K562 (cell line): ENCODE results near the gene SRPK2. TPM values are rescaled to one million over a fixed set of nuclear protein-coding genes. Genes with fewer than 3 reads are reported as not detected.

ENCODE experiments used
- ATAC-seq: fragments of 200-7000 bp; cut with Tn5 transposase; 3 replicates; pipeline ENCODE4 v1.9.1; 2020; ENCODE audit warnings: moderate library complexity
- BruUV-seq: library from RNA; stranded (reverse); fragments of 400-500 nt; replicated peaks from 2 replicates; lab custom pipeline; 2021; lab: Mats Ljungman, UMichigan
- CTCF ChIA-PET: fragments of 300-600 bp; formaldehyde crosslinking; extraction: SDS; loops from one replicate; lab custom pipeline; 2021; ENCODE audit warnings: low intra/inter-chr PET ratio; lab: Yijun Ruan, JAX
- POLR2A ChIA-PET: fragments of 300-600, 350-650 bp; sonication (Branson Sonifier 250); formaldehyde crosslinking; extraction: SDS; loops from one replicate; lab custom pipeline; 2021; ENCODE audit warnings: antibody characterized with exemption, inconsistent platforms; lab: Yijun Ruan, JAX
- DNase-seq, 4 experiments: peaks; one replicate each; pipeline versions ENCODE4 v3.0.0 to v3.0.0-alpha.2; 2011 to 2018; ENCODE audit warnings: low spot score in 3 of 4, mixed read lengths in 3 of 4; ENCODE audit errors: extremely low read depth in 1 of 4
- FAIRE-seq: peaks from 2 replicates; lab custom pipeline; 2011; peaks lifted over from hg19 to GRCh38; lab: Jason Lieb, UNC
- H2AFZ ChIP-seq: 2 replicates; pipeline ENCODE4 v1.6.0; 2011; ENCODE audit warnings: low read depth, low read length, control low read depth, inconsistent platforms
- H3K27ac ChIP-seq: fragments of 200-600 bp; 3 replicates; pipeline ENCODE4 v1.8.0; 2011; ENCODE audit warnings: low read depth, mild to moderate bottlenecking, control low read depth, inconsistent platforms, low read length, moderate library complexity, mixed read lengths; ENCODE audit errors: extremely low read depth
- H3K27me3 ChIP-seq, 2 experiments: fragments of 300-600 bp in 1 of 2; 2 replicates in 1 of 2; 3 replicates in 1 of 2; pipeline versions ENCODE4 v1.6.0 to v1.8.0; 2011; ENCODE audit warnings: inconsistent platforms in 2 of 2, low read length in 2 of 2, mild to moderate bottlenecking in 1 of 2, mixed read lengths in 1 of 2, moderate library complexity in 1 of 2; ENCODE audit not compliant: control insufficient read depth in 2 of 2, insufficient read depth in 2 of 2
- H3K36me3 ChIP-seq: fragments of 300-600 bp; 3 replicates; pipeline ENCODE4 v1.8.0; 2011; ENCODE audit warnings: mild to moderate bottlenecking, low read length, inconsistent platforms; ENCODE audit not compliant: control insufficient read depth, insufficient read depth
- H3K4me1 ChIP-seq, 2 experiments: fragments of 200-600 bp in 1 of 2; replicated peaks in 1 of 2; 2 replicates in 1 of 2; 3 replicates in 1 of 2; pipeline versions ENCODE4 v1.5.1 to v1.8.0; 2011; ENCODE audit warnings: inconsistent platforms in 2 of 2, low read length in 2 of 2, mild to moderate bottlenecking in 1 of 2, mixed read lengths in 1 of 2, moderate library complexity in 1 of 2; ENCODE audit not compliant: control insufficient read depth in 2 of 2, insufficient read depth in 2 of 2
- H3K4me2 ChIP-seq: 2 replicates; pipeline ENCODE4 v1.6.1; 2011; ENCODE audit warnings: low read length, control low read depth, inconsistent platforms, mixed read lengths; ENCODE audit not compliant: insufficient read depth
- H3K4me3 ChIP-seq: fragments of 200-600 bp; sonication (generic), shearing (Covaris generic); 2 replicates; pipeline ENCODE4 v1.5.1; 2016; ENCODE audit warnings: control low read depth, inconsistent platforms
- H3K79me2 ChIP-seq: fragments of 200-600 bp; 3 replicates; pipeline ENCODE4 v1.8.0; 2011; ENCODE audit warnings: low read length, inconsistent platforms; ENCODE audit not compliant: control insufficient read depth, insufficient read depth
- H3K9ac ChIP-seq, 2 experiments: 2 replicates each; pipeline versions ENCODE4 v1.6.0 to v1.6.1; 2011; ENCODE audit warnings: low read depth in 2 of 2, low read length in 2 of 2, control low read depth in 1 of 2, inconsistent platforms in 1 of 2, mild to moderate bottlenecking in 1 of 2, mixed read lengths in 1 of 2; ENCODE audit not compliant: insufficient read depth in 1 of 2
- H3K9me1 ChIP-seq: one replicate; pipeline ENCODE4 v1.6.0; 2011; ENCODE audit warnings: inconsistent platforms, mild to moderate bottlenecking, low read length, moderate library complexity; ENCODE audit not compliant: control insufficient read depth, insufficient read depth
- H3K9me3 ChIP-seq: replicated peaks from 2 replicates; pipeline ENCODE4 v1.5.1; 2011; ENCODE audit warnings: low read depth, low read length, inconsistent platforms; ENCODE audit not compliant: control insufficient read depth, insufficient read depth
- H4K20me1 ChIP-seq: replicated peaks from 2 replicates; pipeline ENCODE4 v1.6.1; 2011; ENCODE audit warnings: low read length, inconsistent platforms, mixed read lengths; ENCODE audit not compliant: control insufficient read depth, insufficient read depth
- BMI1 ChIP-seq: fragments of 150-350 bp; IDR thresholded peaks from 2 replicates; pipeline ENCODE4 v1.6.1; 2014; ENCODE audit warnings: low read length
- C11orf30 ChIP-seq: fragments of 450-650 bp; IDR thresholded peaks from 2 replicates; pipeline ENCODE4 v1.6.1; 2016; ENCODE audit warnings: low read depth, mild to moderate bottlenecking
- CEBPG ChIP-seq, 3 experiments: fragments of 200-800 bp in 1 of 3; sonication (Bioruptor generic) in 1 of 3; sonication (generic) in 1 of 3; formaldehyde crosslinking in 1 of 3; IDR thresholded peaks in 2 of 3; conservative IDR thresholded peaks in 1 of 3; 2 replicates each; pipeline versions ENCODE4 v1.6.1 to v1.8.0; 2016 to 2022; ENCODE audit warnings: missing compliant biosample characterization in 2 of 3, missing genetic modification characterization in 2 of 3, mild to moderate bottlenecking in 1 of 3, missing genetic modification reagents in 1 of 3
- FIP1L1 ChIP-seq: fragments of 200-400 bp; formaldehyde crosslinking; IDR thresholded peaks from 2 replicates; pipeline ENCODE4 v1.6.1; 2018; ENCODE audit warnings: mild to moderate bottlenecking, low read depth, low read length; ENCODE audit not compliant: poor library complexity, severe bottlenecking
- ILK ChIP-seq: fragments of 450-650 bp; IDR thresholded peaks from 2 replicates; pipeline ENCODE4 v1.6.1; 2016; ENCODE audit warnings: missing genetic modification characterization, low read depth, mild to moderate bottlenecking, missing compliant biosample characterization, moderate library complexity, borderline replicate concordance
- MAFF ChIP-seq: IDR thresholded peaks from 2 replicates; pipeline ENCODE4 v1.6.1; 2012; ENCODE audit warnings: low read length, improper control_type of control experiment
- MAFG ChIP-seq: fragments of 450-650 bp; conservative IDR thresholded peaks from 2 replicates; pipeline ENCODE4 v1.6.1; 2016; ENCODE audit warnings: missing genetic modification characterization, missing compliant biosample characterization
- NFE2 ChIP-seq: IDR thresholded peaks from 2 replicates; pipeline ENCODE4 v1.6.1; 2014; ENCODE audit warnings: antibody characterized with exemption, low read depth
- ZNF316 ChIP-seq: fragments of 450-650 bp; IDR thresholded peaks from 2 replicates; pipeline ENCODE4 v1.6.1; 2016
- ZNF740 ChIP-seq, 3 experiments: fragments of 200-800 bp in 1 of 3; sonication (Bioruptor generic) in 1 of 3; sonication (generic) in 1 of 3; formaldehyde crosslinking in 1 of 3; IDR thresholded peaks; 2 replicates each; pipeline versions ENCODE4 v1.6.1 to v1.8.0; 2016 to 2022; ENCODE audit warnings: mild to moderate bottlenecking in 2 of 3, missing compliant biosample characterization in 2 of 3, missing genetic modification characterization in 2 of 3, missing genetic modification reagents in 1 of 3
- WGBS: fragments of 100-300 bp; shearing (Covaris generic); methylation state at CpG from one replicate; pipeline ENCODE4 v1.1.6; 2016; ENCODE audit warnings: low coverage, mixed read lengths; ENCODE audit not compliant: insufficient coverage; ENCODE audit errors: missing lambda C conversion rate; 5-methylcytosine and 5-hydroxymethylcytosine counted together
- in situ Hi-C: fragments of 300-500 bp; cut with MboI; formaldehyde crosslinking; loops from 4 replicates; pipeline ENCODE4 v1.15.0; 2018; ENCODE audit warnings: inconsistent platforms, mixed read lengths
- intact Hi-C: fragments of 100-400 bp; cut with micrococcal nuclease; formaldehyde crosslinking; loops from 2 replicates; pipeline ENCODE4 v1.14.2; 2022
- polyA plus RNA-seq, 8 experiments: library from polyadenylated mRNA; depleted of rRNA in 4 of 8; stranded (reverse) in 5 of 8; unstranded in 3 of 8; fragments of >200 nt; fragmentation: Nextera tagmentation in 2 of 8; fragmentation: Illumina TruSeq in 1 of 8; extraction: Ambion mirVana in 2 of 8; extraction: Trizol in 1 of 8; gene quantifications; 2 replicates each; pipeline versions ENCODE4 v1.2.1 to v1.2.3, GENCODE V29; 2011 to 2014; ENCODE audit warnings: inconsistent platforms in 1 of 8, missing spikeins in 1 of 8
- total RNA-seq, 7 experiments: library from RNA; depleted of rRNA in 6 of 7; stranded (reverse); fragments of >200 nt in 6 of 7; fragmentation: Illumina TruSeq in 2 of 7; extraction: Trizol in 2 of 7; gene quantifications; 2 replicates each; pipeline versions ENCODE4 v1.2.1 to v1.2.3, GENCODE V29; 2011 to 2021; ENCODE audit warnings: low replicate concordance in 1 of 7
- TF ChIP-seq, protein P1 (sequence below): sonication (generic); formaldehyde crosslinking; IDR thresholded peaks from 2 replicates; pipeline ENCODE4 v1.8.1; 2023; ENCODE audit warnings: mild to moderate bottlenecking, missing genetic modification reagents

The SRPK2 gene
- total and polyA plus RNA-seq, 9 of the 15 experiments (the other 6 are each of a cell fraction or from before 2014, with no cell fraction given): 21.5 to 44.7 (median 33.3) TPM

DNA sequence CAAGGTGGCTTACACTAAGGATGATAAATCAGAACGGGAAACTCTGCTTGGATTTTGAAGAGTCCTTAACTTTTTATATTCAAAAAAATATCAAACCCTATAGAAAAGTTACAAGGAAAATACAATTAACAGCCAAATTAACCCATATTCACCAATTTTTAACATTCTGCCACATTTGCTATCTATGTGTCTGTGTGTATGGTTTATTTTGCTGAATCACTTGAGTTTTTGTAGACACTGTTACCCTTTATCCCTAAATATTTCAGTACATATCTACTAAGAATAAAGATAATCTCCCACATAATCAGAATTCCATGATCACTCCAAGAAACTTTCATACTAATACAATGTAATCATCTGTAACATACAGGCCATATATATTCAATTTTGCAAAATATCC lies 1.2 kb upstream of the SRPK2 start:
- no peaks in the 10 kb centered on the region for H3K9me3 ChIP-seq
- H3K27me3 ChIP-seq: no peaks in the 10 kb centered on the region
- H3K27ac ChIP-seq: no peak overlapping the region
- no peaks in the 10 kb centered on the region for H3K9me1 ChIP-seq
- 53% methylated on average over 1 of the region's 1 CpG for WGBS
- peaks cover 30% of the 10 kb centered on the region for H3K79me2 ChIP-seq
- no peak for ATAC-seq
- CTCF ChIA-PET: no interaction called here
- H4K20me1 ChIP-seq: peaks cover 11% of the 10 kb centered on the region; the same call in 1 of the 2 replicates
- DNase-seq: no peak
- no peak overlapping the region for H3K9ac ChIP-seq
- TF ChIP-seq CEBPG (CRISPR knock-in tag; IDR thresholded peaks at IDR 0.05) (no peak), CEBPG (tag; conservative IDR thresholded peaks at IDR 0.05 in 1 of 2, IDR thresholded peaks at IDR 0.05 in 1 of 2) (no peak), FIP1L1 (no peak), ZNF740 (CRISPR knock-in tag; IDR thresholded peaks at IDR 0.05) (no peak), ZNF740 (tag; IDR thresholded peaks at IDR 0.05) (0 out of 4 replicates have a peak, but pooled peaks of 1 of the 2 experiments have one; percentile 7), MAFF (peak; percentile 6; the same call in 1 of the 2 replicates), ZNF316 (peak; percentile 64), BMI1 (no peak), C11orf30 (peak; percentile 58), MAFG (tag) (peak; percentile 65), ILK (tag) (no peak), NFE2 (peak; percentile 73)
- TF ChIP-seq, protein P1, sequence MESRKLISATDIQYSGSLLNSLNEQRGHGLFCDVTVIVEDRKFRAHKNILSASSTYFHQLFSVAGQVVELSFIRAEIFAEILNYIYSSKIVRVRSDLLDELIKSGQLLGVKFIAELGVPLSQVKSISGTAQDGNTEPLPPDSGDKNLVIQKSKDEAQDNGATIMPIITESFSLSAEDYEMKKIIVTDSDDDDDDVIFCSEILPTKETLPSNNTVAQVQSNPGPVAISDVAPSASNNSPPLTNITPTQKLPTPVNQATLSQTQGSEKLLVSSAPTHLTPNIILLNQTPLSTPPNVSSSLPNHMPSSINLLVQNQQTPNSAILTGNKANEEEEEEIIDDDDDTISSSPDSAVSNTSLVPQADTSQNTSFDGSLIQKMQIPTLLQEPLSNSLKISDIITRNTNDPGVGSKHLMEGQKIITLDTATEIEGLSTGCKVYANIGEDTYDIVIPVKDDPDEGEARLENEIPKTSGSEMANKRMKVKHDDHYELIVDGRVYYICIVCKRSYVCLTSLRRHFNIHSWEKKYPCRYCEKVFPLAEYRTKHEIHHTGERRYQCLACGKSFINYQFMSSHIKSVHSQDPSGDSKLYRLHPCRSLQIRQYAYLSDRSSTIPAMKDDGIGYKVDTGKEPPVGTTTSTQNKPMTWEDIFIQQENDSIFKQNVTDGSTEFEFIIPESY (CRISPR knock-in tag): no peak
- BruUV-seq: no TSS peak
- no peak overlapping the region for H2AFZ ChIP-seq
- POLR2A ChIA-PET: interaction anchor here (1.6 to 4.4 kb wide), 2 partner anchors 12 to 13 kb away, joined by 8 to 32 read pairs; no protein-coding TSS in a partner anchor
- H3K4me2 ChIP-seq: no peak overlapping the region
- peaks cover 6% of the 10 kb centered on the region; the same call in 2 of the 3 replicates for H3K36me3 ChIP-seq
- no peak for FAIRE-seq
- H3K4me1 ChIP-seq: peaks cover 11 to 13% of the 10 kb centered on the region in 2 experiments; a peak in 4 of 5 replicates
- no peak overlapping the region for H3K4me3 ChIP-seq
- in situ Hi-C loops (no loop called here), intact Hi-C loops (loop anchor here (10.0 kb wide), 1 partner anchor 375 kb away; the partner anchor contains the start of gene KMT2E)
